ENCODE results near the gene ANKRD9.

The ANKRD9 gene

GRCh38 chr14:102495491-102496330, 13.9 kb downstream of the ANKRD9 start:
- H2BK12ac ChIP-seq (ENCODE audit: low read length) = no peak overlapping the region
- H3K79me1 ChIP-seq (ENCODE audit: low read depth, low read length) = peaks cover 6% of the 10 kb centered on the region
- no peak overlapping the region for H4K8ac ChIP-seq (ENCODE audit: low read depth, low read length)
- no peak overlapping the region for H2AFZ ChIP-seq (ENCODE audit: low read length)
- H3K36me3 ChIP-seq (replicated peaks in 1 of 2; ENCODE audit: control insufficient read depth in 2 of 2, insufficient read depth in 2 of 2, low read length in 2 of 2) = peaks cover 13 to 32% of the 10 kb centered on the region in 2 donors
- H3K27me3 ChIP-seq (ENCODE audit: control insufficient read depth in 3 of 3, insufficient read depth in 3 of 3, low read depth in 1 of 3, low read length in 3 of 3) = no peaks in the 10 kb centered on the region
- peak overlapping the region; percentile 52 for H3K18ac ChIP-seq (ENCODE audit: low read length)
- no peak overlapping the region for H3K4me3 ChIP-seq (ENCODE audit: low read length in 2 of 2)
- no peak for DNase-seq (ENCODE audit: low spot score)
- H3K4me2 ChIP-seq (ENCODE audit: insufficient read depth, low read length, poor library complexity, severe bottlenecking) = no peak overlapping the region
- H2AK5ac ChIP-seq (ENCODE audit: low read depth, low read length) = peak overlapping the region; percentile 81
- H3K14ac ChIP-seq (ENCODE audit: low read length) = no peak overlapping the region
- H3K9ac ChIP-seq (ENCODE audit: low read depth, low read length, poor library complexity) = peak overlapping the region; percentile 30
- H3K9me3 ChIP-seq (replicated peaks in 1 of 2; ENCODE audit: control insufficient read depth in 2 of 2, insufficient read depth in 1 of 2, low read depth in 1 of 2, low read length in 2 of 2) = no peaks in the 10 kb centered on the region
- H3K4me1 ChIP-seq (ENCODE audit: control insufficient read depth in 2 of 2, insufficient read depth in 1 of 2, low read depth in 1 of 2, low read length in 2 of 2) = no peaks in the 10 kb centered on the region
- peak overlapping the region; percentile 85 for H3K23ac ChIP-seq (ENCODE audit: low read depth, low read length, poor library complexity)
- H4K91ac ChIP-seq (ENCODE audit: low read depth, low read length, poor library complexity) = no peak overlapping the region
- H2BK5ac ChIP-seq (ENCODE audit: low read length) = no peak overlapping the region
- WGBS, 2 donors (ENCODE audit: extremely low coverage in 2 of 2, insufficient read length in 2 of 2, insufficient replicate concordance in 1 of 2) = no CpG with 5 or more reads among the region's 26 CpGs
- no peak overlapping the region for H3K27ac ChIP-seq (replicated peaks; ENCODE audit: low read length)
- no peak overlapping the region for H3K4ac ChIP-seq (ENCODE audit: low read length)
- no peak overlapping the region for H2BK15ac ChIP-seq (ENCODE audit: low read length)
- no peak overlapping the region for H2BK120ac ChIP-seq (ENCODE audit: low read depth, low read length)

- H3K9me3 ChIP-seq (replicated peaks in 1 of 2; ENCODE audit: control insufficient read depth in 2 of 2, insufficient read depth in 1 of 2, low read depth in 1 of 2, low read length in 2 of 2) = no peaks in the 10 kb centered on the region
- H2BK15ac ChIP-seq (ENCODE audit: low read length) = no peak overlapping the region
- H4K91ac ChIP-seq (ENCODE audit: low read depth, low read length, poor library complexity) = no peak overlapping the region
- no peak overlapping the region for H3K18ac ChIP-seq (ENCODE audit: low read length)
- DNase-seq (ENCODE audit: low spot score) = no peak
- H2BK5ac ChIP-seq (ENCODE audit: low read length) = peak overlapping the region; percentile 66
- no peaks in the 10 kb centered on the region for H3K27me3 ChIP-seq (ENCODE audit: control insufficient read depth in 3 of 3, insufficient read depth in 3 of 3, low read depth in 1 of 3, low read length in 3 of 3)
- no peak overlapping the region for H2AK5ac ChIP-seq (ENCODE audit: low read depth, low read length)
- no peak overlapping the region for H3K4me3 ChIP-seq (ENCODE audit: low read length in 2 of 2)
- H3K9ac ChIP-seq (ENCODE audit: low read depth, low read length, poor library complexity) = no peak overlapping the region
- H4K8ac ChIP-seq (ENCODE audit: low read depth, low read length) = no peak overlapping the region
- no peak overlapping the region for H3K23ac ChIP-seq (ENCODE audit: low read depth, low read length, poor library complexity)
- H3K4me2 ChIP-seq (ENCODE audit: insufficient read depth, low read length, poor library complexity, severe bottlenecking) = no peak overlapping the region
- no peak overlapping the region for H3K4ac ChIP-seq (ENCODE audit: low read length)
- H3K36me3 ChIP-seq (replicated peaks in 1 of 2; ENCODE audit: control insufficient read depth in 2 of 2, insufficient read depth in 2 of 2, low read length in 2 of 2) = peaks cover 8 to 15% of the 10 kb centered on the region in 2 donors
- no CpG with 5 or more reads among the region's 15 CpGs for WGBS, 2 donors (ENCODE audit: extremely low coverage in 2 of 2, insufficient read length in 2 of 2, insufficient replicate concordance in 1 of 2)
- H2AFZ ChIP-seq (ENCODE audit: low read length) = no peak overlapping the region
- H3K4me1 ChIP-seq (ENCODE audit: control insufficient read depth in 2 of 2, insufficient read depth in 1 of 2, low read depth in 1 of 2, low read length in 2 of 2) = no peaks in the 10 kb centered on the region
- H3K27ac ChIP-seq (replicated peaks; ENCODE audit: low read length) = no peak overlapping the region
- peak overlapping the region; percentile 6 for H2BK12ac ChIP-seq (ENCODE audit: low read length)
- H2BK120ac ChIP-seq (ENCODE audit: low read depth, low read length) = no peak overlapping the region
- H3K14ac ChIP-seq (ENCODE audit: low read length) = no peak overlapping the region
- H3K79me1 ChIP-seq (ENCODE audit: low read depth, low read length) = peaks cover 3% of the 10 kb centered on the region
Observed at GRCh38 chr14:102493585-102493984, 16.0 kb downstream of the ANKRD9 start.

- Histone ChIP-seq H2BK12ac (ENCODE audit: low read length) (no peak overlapping the region), H3K4me3 (ENCODE audit: low read length in 2 of 2) (peak overlapping the region in 1 of 2 donors; percentile 43), H2AK5ac (ENCODE audit: low read depth, low read length) (no peak overlapping the region), H3K79me1 (ENCODE audit: low read depth, low read length) (peaks cover 3% of the 10 kb centered on the region), H3K36me3 (replicated peaks in 1 of 2; ENCODE audit: control insufficient read depth in 2 of 2, insufficient read depth in 2 of 2, low read length in 2 of 2) (peaks cover 4 to 11% of the 10 kb centered on the region in 2 donors), H2AFZ (ENCODE audit: low read length) (no peak overlapping the region), H3K4ac (ENCODE audit: low read length) (no peak overlapping the region), H3K18ac (ENCODE audit: low read length) (no peak overlapping the region), H3K9ac (ENCODE audit: low read depth, low read length, poor library complexity) (no peak overlapping the region), H3K14ac (ENCODE audit: low read length) (no peak overlapping the region), H3K27ac (replicated peaks; ENCODE audit: low read length) (no peak overlapping the region), H2BK15ac (ENCODE audit: low read length) (no peak overlapping the region), H4K91ac (ENCODE audit: low read depth, low read length, poor library complexity) (no peak overlapping the region), H2BK5ac (ENCODE audit: low read length) (peak overlapping the region; percentile 66), H3K23ac (ENCODE audit: low read depth, low read length, poor library complexity) (no peak overlapping the region), H2BK120ac (ENCODE audit: low read depth, low read length) (no peak overlapping the region), H3K9me3 (replicated peaks in 1 of 2; ENCODE audit: control insufficient read depth in 2 of 2, insufficient read depth in 1 of 2, low read depth in 1 of 2, low read length in 2 of 2) (no peaks in the 10 kb centered on the region), H3K4me2 (ENCODE audit: insufficient read depth, low read length, poor library complexity, severe bottlenecking) (no peak overlapping the region), H3K4me1 (ENCODE audit: control insufficient read depth in 2 of 2, insufficient read depth in 1 of 2, low read depth in 1 of 2, low read length in 2 of 2) (no peaks in the 10 kb centered on the region), H4K8ac (ENCODE audit: low read depth, low read length) (no peak overlapping the region), H3K27me3 (ENCODE audit: control insufficient read depth in 3 of 3, insufficient read depth in 3 of 3, low read depth in 1 of 3, low read length in 3 of 3) (no peaks in the 10 kb centered on the region)
- no peak for DNase-seq (ENCODE audit: low spot score)
- no CpG with 5 or more reads among the region's 15 CpGs for WGBS, 2 donors (ENCODE audit: extremely low coverage in 2 of 2, insufficient read length in 2 of 2, insufficient replicate concordance in 1 of 2)
Observed at GRCh38 chr14:102493096-102493495, 16.5 kb downstream of the ANKRD9 start.

GRCh38 chr14:102492531-102492910, 17.1 kb downstream of the ANKRD9 start:
- no peak overlapping the region for H4K8ac ChIP-seq (ENCODE audit: low read depth, low read length)
- peak overlapping the region; percentile 66 for H2BK5ac ChIP-seq (ENCODE audit: low read length)
- no peak overlapping the region for H3K9ac ChIP-seq (ENCODE audit: low read depth, low read length, poor library complexity)
- H2AFZ ChIP-seq (ENCODE audit: low read length) = no peak overlapping the region
- no peak overlapping the region for H2BK12ac ChIP-seq (ENCODE audit: low read length)
- H3K27ac ChIP-seq (replicated peaks; ENCODE audit: low read length) = no peak overlapping the region
- no peak for DNase-seq (ENCODE audit: low spot score)
- no peak overlapping the region for H4K91ac ChIP-seq (ENCODE audit: low read depth, low read length, poor library complexity)
- no peak overlapping the region for H3K4ac ChIP-seq (ENCODE audit: low read length)
- H3K36me3 ChIP-seq (replicated peaks in 1 of 2; ENCODE audit: control insufficient read depth in 2 of 2, insufficient read depth in 2 of 2, low read length in 2 of 2) = peaks cover 3 to 5% of the 10 kb centered on the region in 2 donors
- peak overlapping the region; percentile 38 for H3K18ac ChIP-seq (ENCODE audit: low read length)
- H3K4me1 ChIP-seq (ENCODE audit: control insufficient read depth in 2 of 2, insufficient read depth in 1 of 2, low read depth in 1 of 2, low read length in 2 of 2) = no peaks in the 10 kb centered on the region
- no CpG with 5 or more reads among the region's 17 CpGs for WGBS, 2 donors (ENCODE audit: extremely low coverage in 2 of 2, insufficient read length in 2 of 2, insufficient replicate concordance in 1 of 2)
- no peak overlapping the region for H3K14ac ChIP-seq (ENCODE audit: low read length)
- H3K27me3 ChIP-seq (ENCODE audit: control insufficient read depth in 3 of 3, insufficient read depth in 3 of 3, low read depth in 1 of 3, low read length in 3 of 3) = no peaks in the 10 kb centered on the region
- no peak overlapping the region for H2BK15ac ChIP-seq (ENCODE audit: low read length)
- peaks cover 3% of the 10 kb centered on the region for H3K79me1 ChIP-seq (ENCODE audit: low read depth, low read length)
- peak overlapping the region; percentile 75 for H2AK5ac ChIP-seq (ENCODE audit: low read depth, low read length)
- H3K4me2 ChIP-seq (ENCODE audit: insufficient read depth, low read length, poor library complexity, severe bottlenecking) = no peak overlapping the region
- H3K4me3 ChIP-seq (ENCODE audit: low read length in 2 of 2) = peak overlapping the region in 1 of 2 donors; percentile 26
- H2BK120ac ChIP-seq (ENCODE audit: low read depth, low read length) = no peak overlapping the region
- no peaks in the 10 kb centered on the region for H3K9me3 ChIP-seq (replicated peaks in 1 of 2; ENCODE audit: control insufficient read depth in 2 of 2, insufficient read depth in 1 of 2, low read depth in 1 of 2, low read length in 2 of 2)
- peak overlapping the region; percentile 55 for H3K23ac ChIP-seq (ENCODE audit: low read depth, low read length, poor library complexity)
